H1 (cell line): ENCODE measurements around the gene ELMO3. TPM values are rescaled to one million over a fixed set of nuclear protein-coding genes. Genes with fewer than 3 reads are reported as not detected.

Experiments
- CTCF ChIA-PET: fragments of 300-600 bp; sonication (Branson Sonifier 250); formaldehyde crosslinking; loops from one replicate; lab custom pipeline; 2021; ENCODE audit not compliant: partially characterized antibody; lab: Charles Lee
- POLR2A ChIA-PET: fragments of 300-600 bp; sonication (Branson Sonifier 250); formaldehyde crosslinking; loops from one replicate; lab custom pipeline; 2021; ENCODE audit warnings: inconsistent platforms; ENCODE audit not compliant: partially characterized antibody; lab: Charles Lee
- DNase-seq, 2 experiments: peaks; one replicate each; pipeline versions ENCODE4 v3.0.0 to v3.0.0-alpha.2; 2010 to 2022; ENCODE audit warnings: low spot score in 2 of 2, low read depth in 1 of 2, mixed read lengths in 1 of 2
- FAIRE-seq: peaks from 2 replicates; lab custom pipeline; 2011; peaks lifted over from hg19 to GRCh38; lab: Jason Lieb, UNC
- H2AFZ ChIP-seq: 2 replicates; pipeline ENCODE4 v1.8.1; 2012; ENCODE audit warnings: low read length, inconsistent platforms
- H2AK5ac ChIP-seq: 2 replicates; pipeline ENCODE4 v1.6.1; 2013; ENCODE audit warnings: low read depth, low read length
- H2BK120ac ChIP-seq: replicated peaks from 2 replicates; pipeline ENCODE3; 2013; ENCODE audit warnings: low read depth, low read length, inconsistent platforms
- H2BK12ac ChIP-seq: 2 replicates; pipeline ENCODE4 v1.6.1; 2013; ENCODE audit warnings: low read depth, low read length
- H2BK15ac ChIP-seq: 2 replicates; pipeline ENCODE4 v1.6.1; 2013; ENCODE audit warnings: low read length
- H2BK20ac ChIP-seq: 2 replicates; pipeline ENCODE4 v1.6.1; 2013; ENCODE audit warnings: low read length
- H2BK5ac ChIP-seq: 2 replicates; pipeline ENCODE4 v1.6.1; 2013; ENCODE audit warnings: low read depth, low read length
- H3K14ac ChIP-seq: 2 replicates; pipeline ENCODE4 v1.6.1; 2013; ENCODE audit warnings: inconsistent platforms; ENCODE audit not compliant: insufficient read length
- H3K18ac ChIP-seq: 2 replicates; pipeline ENCODE4 v1.6.1; 2013; ENCODE audit warnings: low read length; ENCODE audit errors: extremely low read depth
- H3K23ac ChIP-seq: 2 replicates; pipeline ENCODE4 v1.6.1; 2013; ENCODE audit warnings: inconsistent platforms; ENCODE audit not compliant: insufficient read length
- H3K23me2 ChIP-seq: 2 replicates; pipeline ENCODE4 v1.6.1; 2013; ENCODE audit warnings: low read depth, low read length
- H3K27ac ChIP-seq: 2 replicates; pipeline ENCODE4 v1.6.1; 2011; ENCODE audit warnings: low read depth, low read length, inconsistent platforms
- H3K27me3 ChIP-seq, 4 experiments: replicated peaks in 1 of 4; 1 replicate in 1 of 4; 2 replicates in 3 of 4; pipeline versions ENCODE4 v1.6.1 to v1.8.1; 2011 to 2013; ENCODE audit warnings: low read length in 3 of 4, mild to moderate bottlenecking in 3 of 4, inconsistent platforms in 2 of 4, mixed read lengths in 2 of 4, moderate library complexity in 1 of 4; ENCODE audit not compliant: control insufficient read depth in 3 of 4, insufficient read depth in 3 of 4; ENCODE audit errors: extremely low read depth in 1 of 4
- H3K36me3 ChIP-seq, 4 experiments: 2 replicates each; pipeline versions ENCODE4 v1.6.1 to v1.8.1; 2011 to 2013; ENCODE audit warnings: mild to moderate bottlenecking in 4 of 4, low read length in 3 of 4, moderate library complexity in 2 of 4, control low read depth in 1 of 4, inconsistent platforms in 1 of 4; ENCODE audit not compliant: insufficient read depth in 4 of 4, control insufficient read depth in 2 of 4
- H3K4ac ChIP-seq: replicated peaks from 2 replicates; pipeline ENCODE3; 2013; ENCODE audit warnings: low read length, low read depth, mixed read lengths, inconsistent platforms; ENCODE audit not compliant: insufficient read length
- H3K4me1 ChIP-seq, 4 experiments: replicated peaks in 1 of 4; 1 replicate in 1 of 4; 2 replicates in 3 of 4; pipeline versions ENCODE4 v1.6.1 to v1.8.1; 2011 to 2013; ENCODE audit warnings: low read length in 3 of 4, inconsistent platforms in 2 of 4, mixed read lengths in 1 of 4; ENCODE audit not compliant: insufficient read depth in 4 of 4, control insufficient read depth in 3 of 4
- H3K4me2 ChIP-seq, 2 experiments: 2 replicates each; pipeline versions ENCODE4 v1.6.1 to v1.8.1; 2011 to 2013; ENCODE audit warnings: low read depth in 2 of 2, low read length in 2 of 2, control low read depth in 1 of 2, inconsistent platforms in 1 of 2, mild to moderate bottlenecking in 1 of 2; ENCODE audit not compliant: insufficient read depth in 1 of 2
- H3K4me3 ChIP-seq, 4 experiments: fragments of 200-600, 300-600 bp in 1 of 4; sonication (generic), shearing (Covaris generic), sonication (Bioruptor Twin) in 1 of 4; 2 replicates each; pipeline versions ENCODE4 v1.5.1 to v1.8.1; 2011 to 2016; ENCODE audit warnings: low read length in 4 of 4, low read depth in 3 of 4, control low read depth in 2 of 4, inconsistent platforms in 2 of 4, mild to moderate bottlenecking in 2 of 4, mixed read lengths in 1 of 4, moderate library complexity in 1 of 4; ENCODE audit not compliant: insufficient read depth in 2 of 4; ENCODE audit errors: extremely low read depth in 1 of 4
- H3K56ac ChIP-seq: replicated peaks from 2 replicates; pipeline ENCODE3; 2013; ENCODE audit warnings: low read depth, mild to moderate bottlenecking, mixed read lengths, low read length, inconsistent platforms; ENCODE audit not compliant: insufficient read length
- H3K79me1 ChIP-seq: 2 replicates; pipeline ENCODE4 v1.6.1; 2013; ENCODE audit warnings: low read depth, low read length, control low read depth
- H3K79me2 ChIP-seq, 2 experiments: 2 replicates each; pipeline versions ENCODE4 v1.6.1 to v1.8.1; 2012 to 2013; ENCODE audit warnings: low read length in 2 of 2, mild to moderate bottlenecking in 2 of 2, inconsistent platforms in 1 of 2; ENCODE audit not compliant: insufficient read depth in 2 of 2, control insufficient read depth in 1 of 2
- H3K9ac ChIP-seq, 4 experiments: replicated peaks in 1 of 4; 1 replicate in 1 of 4; 2 replicates in 3 of 4; pipeline versions ENCODE4 v1.6.1 to v1.8.1; 2011 to 2013; ENCODE audit warnings: low read depth in 3 of 4, low read length in 3 of 4, control low read depth in 2 of 4, mild to moderate bottlenecking in 2 of 4, moderate library complexity in 2 of 4, inconsistent platforms in 1 of 4; ENCODE audit errors: extremely low read depth in 1 of 4
- H3K9me3 ChIP-seq, 2 experiments: 2 replicates each; pipeline versions ENCODE4 v1.6.1 to v1.8.1; 2012 to 2013; ENCODE audit warnings: mild to moderate bottlenecking in 2 of 2, moderate library complexity in 2 of 2, control low read depth in 1 of 2, inconsistent platforms in 1 of 2, low read depth in 1 of 2, low read length in 1 of 2, mixed read lengths in 1 of 2; ENCODE audit not compliant: insufficient read depth in 2 of 2
- H4K20me1 ChIP-seq, 2 experiments: replicated peaks in 1 of 2; 2 replicates each; pipeline versions ENCODE3 to v1.8.1; 2011 to 2013; ENCODE audit warnings: inconsistent platforms in 2 of 2, low read length in 2 of 2, mild to moderate bottlenecking in 1 of 2; ENCODE audit not compliant: insufficient read depth in 2 of 2, control insufficient read depth in 1 of 2
- H4K5ac ChIP-seq: 2 replicates; pipeline ENCODE4 v1.6.1; 2013; ENCODE audit warnings: low read length, low read depth, mixed read lengths, inconsistent platforms; ENCODE audit not compliant: insufficient read length
- H4K8ac ChIP-seq: 2 replicates; pipeline ENCODE4 v1.8.0; 2013; ENCODE audit warnings: mild to moderate bottlenecking, moderate library complexity, low read length, inconsistent platforms; ENCODE audit not compliant: insufficient read depth; ENCODE audit errors: extremely low read depth
- H4K91ac ChIP-seq: replicated peaks from 2 replicates; pipeline ENCODE3; 2013; ENCODE audit warnings: low read length, mixed read lengths, inconsistent platforms; ENCODE audit not compliant: insufficient read length
- CREB1 ChIP-seq: IDR thresholded peaks from 2 replicates; pipeline ENCODE4 v1.6.1; 2012; ENCODE audit warnings: inconsistent platforms
- WGBS, 2 experiments: shearing (Covaris generic) in 1 of 2; methylation state at CpG; one replicate each; pipeline versions ENCODE4 v1.1.6 to v1.1.7; 2013 to 2015; ENCODE audit warnings: low lambda C conversion rate in 2 of 2, mixed read lengths in 2 of 2, inconsistent platforms in 1 of 2, low coverage in 1 of 2, missing lambda C conversion rate in 1 of 2; ENCODE audit not compliant: insufficient replicate concordance in 2 of 2, insufficient coverage in 1 of 2, insufficient read length in 1 of 2; ENCODE audit errors: extremely low coverage in 1 of 2, missing lambda C conversion rate in 1 of 2; 5-methylcytosine and 5-hydroxymethylcytosine counted together
- polyA plus RNA-seq, 7 experiments: library from polyadenylated mRNA; depleted of rRNA in 3 of 7; stranded (reverse) in 5 of 7; unstranded in 2 of 7; fragments of >200 nt in 5 of 7; fragments of 200-250 nt in 2 of 7; gene quantifications; 1 replicate in 5 of 7; 2 replicates in 1 of 7; 4 replicates in 1 of 7; pipeline versions ENCODE4 v1.2.1 to v1.2.3, GENCODE V29; 2011 to 2013; ENCODE audit warnings: missing spikeins in 2 of 7, mixed read lengths in 2 of 7
- total RNA-seq: library from RNA; stranded (reverse); fragmentation: NEBNext Ultra II Directional; extraction: Animal tissue kit (Norgen Biotek cat#: 25700); gene quantifications from 2 replicates; pipeline ENCODE4 v1.2.1, GENCODE V29; 2021

ELMO3 gene
- total and polyA plus RNA-seq, 2 of the 8 experiments (the other 6 are each of a cell fraction or from before 2014, with no cell fraction given), result 9.6 to 10.9 TPM

GRCh38 chr16:67176662-67177061 lies 22.3 kb upstream of the ELMO3 start:
- H3K27ac ChIP-seq, result no peak overlapping the region
- no peaks in the 10 kb centered on the region for H3K79me1 ChIP-seq
- H2BK5ac ChIP-seq, result no peak overlapping the region
- DNase-seq (no peak), FAIRE-seq (no peak)
- H3K4me3 ChIP-seq, result no peak overlapping the region
- no peak overlapping the region for H3K18ac ChIP-seq
- no peak overlapping the region for H4K91ac ChIP-seq
- peaks cover 7 to 24% of the 10 kb centered on the region in 2 experiments for H4K20me1 ChIP-seq
- H3K23ac ChIP-seq, result no peak overlapping the region
- POLR2A ChIA-PET, result interaction anchor here (1.1 to 7.3 kb wide), 7 partner anchors 10 to 158 kb away, joined by 3 to 59 read pairs (median 7); partner anchors contain the start of genes B3GNT9, FBXL8, HSF4 and TRADD
- no peak overlapping the region for H2BK15ac ChIP-seq
- H2BK20ac ChIP-seq, result no peak overlapping the region
- 88% methylated on average over 12 of the region's 12 CpGs; no CpG with 5 or more reads in 1 of the 2 experiments for WGBS, 2 experiments
- H3K4me1 ChIP-seq, result peaks cover 0 to 24% (median 21%) of the 10 kb centered on the region in 4 experiments; a peak in 5 of 7 replicates
- no peak overlapping the region for H3K14ac ChIP-seq
- no peak overlapping the region for H2BK120ac ChIP-seq
- CTCF ChIA-PET, result interaction anchor here (0.6 to 19.3 kb wide), 10 partner anchors 8 to 248 kb away, joined by 3 to 291 read pairs (median 6); partner anchors contain the start of genes B3GNT9, ELMO3, EXOC3L1 and FBXL8
- H3K36me3 ChIP-seq, result no peaks in the 10 kb centered on the region
- no peak overlapping the region for H3K56ac ChIP-seq
- no peak overlapping the region for H4K5ac ChIP-seq
- H3K23me2 ChIP-seq, result peaks cover 17% of the 10 kb centered on the region
- no peak overlapping the region for H4K8ac ChIP-seq
- no peaks in the 10 kb centered on the region for H3K9me3 ChIP-seq
- no peak overlapping the region for H2BK12ac ChIP-seq
- H3K27me3 ChIP-seq, result peaks cover 38 to 66% (median 63%) of the 10 kb centered on the region in 4 experiments
- H3K4me2 ChIP-seq, result no peak overlapping the region
- no peak overlapping the region for H2AK5ac ChIP-seq
- no peak overlapping the region for H2AFZ ChIP-seq
- TF ChIP-seq CREB1, result no peak
- H3K4ac ChIP-seq, result no peak overlapping the region
- H3K79me2 ChIP-seq, result no peaks in the 10 kb centered on the region
- H3K9ac ChIP-seq, result no peak overlapping the region
